HCT116 (cell line): ENCODE data around the gene NDUFS3. TPM values are rescaled to one million over a fixed set of nuclear protein-coding genes. Genes with fewer than 3 reads are reported as not detected.
A peak's percentile ranks its signal among the peaks of the same experiment; 100 is the strongest.

Experiments used
- ATAC-seq: fragments of 200-7000 bp; cut with Tn5 transposase; 2 replicates; pipeline ENCODE4 v1.9.1; 2020; ENCODE audit warnings: mild to moderate bottlenecking, moderate library complexity
- BruUV-seq: library from RNA; stranded (reverse); fragments of 400-500 nt; replicated peaks from 2 replicates; lab custom pipeline; 2021; lab: Mats Ljungman, UMichigan
- CTCF ChIA-PET: fragments of 300-600 bp; sonication (Branson Sonifier 250); formaldehyde crosslinking; loops from one replicate; lab custom pipeline; 2021; ENCODE audit warnings: antibody characterized with exemption; lab: Charles Lee
- POLR2A ChIA-PET: fragments of 300-600, 350-600 bp; sonication (Branson Sonifier 250); formaldehyde crosslinking; loops from one replicate; lab custom pipeline; 2021; ENCODE audit warnings: antibody characterized with exemption; lab: Charles Lee
- RAD21 ChIA-PET, 2 experiments: fragments of 300-600 bp; sonication (Branson Sonifier 250); formaldehyde crosslinking; loops; one replicate each; lab custom pipeline; 2023; ENCODE audit warnings: low total read pairs in 2 of 2; ENCODE audit not compliant: uncharacterized antibody in 2 of 2, unreplicated experiment in 2 of 2, low non-redundant PET in 1 of 2; lab: Charles Lee
- DNase-seq: peaks from one replicate; pipeline ENCODE4 v3.0.0-alpha.2; 2010; ENCODE audit warnings: low read depth, low spot score
- H2AFZ ChIP-seq: fragments of 200-600 bp; shearing (Covaris generic), sonication (generic); 2 replicates; pipeline ENCODE4 v1.6.1; 2017; ENCODE audit warnings: low read depth, mixed run types, mixed read lengths, antibody characterized with exemption, low read length; ENCODE audit not compliant: poor library complexity, severe bottlenecking
- H3K27ac ChIP-seq: 2 replicates; pipeline ENCODE4 v1.5.1; 2012; ENCODE audit warnings: low read depth, low read length
- H3K27me3 ChIP-seq: fragments of 200-600 bp; sonication (generic); 2 replicates; pipeline ENCODE4 v1.6.1; 2016; ENCODE audit warnings: mixed run types, low read length, mixed read lengths; ENCODE audit not compliant: insufficient read depth
- H3K36me3 ChIP-seq, 2 experiments: fragments of 200-500 bp in 1 of 2; fragments of 200-600 bp in 1 of 2; sonication (Bioruptor generic) in 1 of 2; sonication (generic) in 1 of 2; 2 replicates each; pipeline versions ENCODE4 v1.5.1 to v1.6.1; 2014 to 2016; ENCODE audit warnings: low read length in 2 of 2, inconsistent platforms in 1 of 2, mixed read lengths in 1 of 2, mixed run types in 1 of 2; ENCODE audit not compliant: insufficient read depth in 2 of 2, control insufficient read depth in 1 of 2
- H3K4me1 ChIP-seq, 2 experiments: fragments of 200-600 bp in 1 of 2; sonication (generic) in 1 of 2; 2 replicates each; pipeline versions ENCODE4 v1.5.1 to v1.6.1; 2012 to 2017; ENCODE audit warnings: low read length in 2 of 2, inconsistent platforms in 1 of 2, mild to moderate bottlenecking in 1 of 2, mixed read lengths in 1 of 2, mixed run types in 1 of 2, moderate library complexity in 1 of 2; ENCODE audit not compliant: insufficient read depth in 2 of 2, control insufficient read depth in 1 of 2
- H3K4me2 ChIP-seq: fragments of 200-600 bp; sonication (generic); 2 replicates; pipeline ENCODE4 v1.6.1; 2017; ENCODE audit warnings: mixed run types, low read length, mixed read lengths
- H3K4me3 ChIP-seq, 2 experiments: fragments of 200-600 bp in 1 of 2; sonication (generic) in 1 of 2; replicated peaks in 1 of 2; 2 replicates each; pipeline ENCODE4 v1.5.1; 2011 to 2016; ENCODE audit warnings: low read length in 2 of 2, control low read depth in 1 of 2, low read depth in 1 of 2, mild to moderate bottlenecking in 1 of 2, mixed read lengths in 1 of 2, mixed run types in 1 of 2
- H3K79me2 ChIP-seq: fragments of 200-600 bp; sonication (generic); 2 replicates; pipeline ENCODE4 v1.6.1; 2017; ENCODE audit warnings: mild to moderate bottlenecking, mixed run types, low read length, moderate library complexity, mixed read lengths; ENCODE audit not compliant: insufficient read depth
- H3K9ac ChIP-seq: fragments of 200-600 bp; sonication (generic); 2 replicates; pipeline ENCODE4 v1.6.1; 2016; ENCODE audit warnings: low read length, mixed read lengths
- H3K9me2 ChIP-seq: fragments of 200-600 bp; sonication (generic), shearing (Covaris generic); 2 replicates; pipeline ENCODE4 v1.6.1; 2017; ENCODE audit warnings: mixed run types, mild to moderate bottlenecking, moderate library complexity; ENCODE audit not compliant: insufficient read depth
- H3K9me3 ChIP-seq, 2 experiments: fragments of 200-500 bp in 1 of 2; fragments of 200-600 bp in 1 of 2; sonication (Bioruptor generic) in 1 of 2; sonication (generic) in 1 of 2; 2 replicates each; pipeline ENCODE4 v1.6.1; 2014 to 2017; ENCODE audit warnings: low read length in 2 of 2, mixed read lengths in 2 of 2, inconsistent platforms in 1 of 2, low read depth in 1 of 2, mild to moderate bottlenecking in 1 of 2, mixed run types in 1 of 2, moderate library complexity in 1 of 2; ENCODE audit not compliant: control insufficient read depth in 1 of 2, insufficient read depth in 1 of 2
- H4K20me1 ChIP-seq: fragments of 200-600 bp; sonication (generic), shearing (Covaris generic); 2 replicates; pipeline ENCODE4 v1.6.1; 2017; ENCODE audit warnings: mixed run types, mild to moderate bottlenecking, moderate library complexity; ENCODE audit not compliant: insufficient read depth
- ATF3 ChIP-seq: IDR thresholded peaks from 2 replicates; pipeline ENCODE4 v1.6.1; 2012
- CBX3 ChIP-seq: IDR thresholded peaks from 2 replicates; pipeline ENCODE4 v1.6.1; 2012; ENCODE audit warnings: low read depth
- CEBPB ChIP-seq: IDR thresholded peaks from 2 replicates; pipeline ENCODE4 v1.6.1; 2012; ENCODE audit warnings: low read depth
- EGR1 ChIP-seq: IDR thresholded peaks from 2 replicates; pipeline ENCODE4 v1.6.1; 2012; ENCODE audit warnings: low read depth
- ELF1 ChIP-seq: IDR thresholded peaks from 2 replicates; pipeline ENCODE4 v1.6.1; 2012; ENCODE audit warnings: low read depth, borderline replicate concordance
- EZH2 ChIP-seq: fragments of 200-600 bp; sonication (generic); IDR thresholded peaks from 2 replicates; pipeline ENCODE4 v1.6.1; 2017; ENCODE audit warnings: antibody characterized with exemption, mixed run types
- FOSL1 ChIP-seq: IDR thresholded peaks from 2 replicates; pipeline ENCODE4 v1.6.1; 2012; ENCODE audit warnings: low read depth
- JUND ChIP-seq: IDR thresholded peaks from 2 replicates; pipeline ENCODE4 v1.6.1; 2012
- MAX ChIP-seq: IDR thresholded peaks from 2 replicates; pipeline ENCODE4 v1.6.1; 2012
- POLR2A ChIP-seq: IDR thresholded peaks from 2 replicates; pipeline ENCODE4 v1.7.0; 2011; ENCODE audit warnings: borderline replicate concordance; ENCODE audit not compliant: insufficient read depth, insufficient read length; ENCODE audit errors: extremely low read depth
- POLR2AphosphoS5 ChIP-seq: IDR thresholded peaks from 2 replicates; pipeline ENCODE4 v1.6.1; 2011; ENCODE audit warnings: mild to moderate bottlenecking, low read depth, low read length, moderate library complexity
- RAD21 ChIP-seq: IDR thresholded peaks from 2 replicates; pipeline ENCODE4 v1.6.1; 2012; ENCODE audit warnings: low read depth, mild to moderate bottlenecking
- REST ChIP-seq: IDR thresholded peaks from 2 replicates; pipeline ENCODE4 v1.6.1; 2012; ENCODE audit warnings: low read depth
- SP1 ChIP-seq: IDR thresholded peaks from 2 replicates; pipeline ENCODE4 v1.6.1; 2012; ENCODE audit warnings: low read depth
- TCF7L2 ChIP-seq: IDR thresholded peaks from 2 replicates; pipeline ENCODE4 v1.7.0; 2011; ENCODE audit warnings: borderline replicate concordance, inconsistent platforms; ENCODE audit not compliant: insufficient read depth, insufficient read length; ENCODE audit errors: extremely low read depth
- YY1 ChIP-seq: IDR thresholded peaks from 2 replicates; pipeline ENCODE4 v1.6.1; 2011; ENCODE audit warnings: low read length, low read depth, moderate library complexity, mild to moderate bottlenecking; ENCODE audit not compliant: insufficient replicate concordance; ENCODE audit errors: extremely low read depth
- ZBTB33 ChIP-seq: IDR thresholded peaks from 2 replicates; pipeline ENCODE4 v1.6.1; 2011; ENCODE audit warnings: mild to moderate bottlenecking, low read length, moderate library complexity; ENCODE audit not compliant: insufficient replicate concordance; ENCODE audit errors: extremely low read depth
- ZFX ChIP-seq: fragments of 450-650 bp; IDR thresholded peaks from 2 replicates; pipeline ENCODE4 v1.6.1; 2017
- intact Hi-C: fragments of 100-400 bp; cut with micrococcal nuclease; formaldehyde crosslinking; loops from 2 replicates; pipeline ENCODE4 v1.10.0; 2022
- total RNA-seq: library from RNA; stranded (reverse); gene quantifications from one replicate; pipeline ENCODE4 v1.2.1, GENCODE V29; 2021; ENCODE audit not compliant: unreplicated experiment

Gene NDUFS3
- total RNA-seq, 1 experiment from 2014 or later: 134 TPM

GRCh38 chr11:47531666-47532065, 47.2 kb upstream of the NDUFS3 start (continued):
- TF ChIP-seq TCF7L2 (no peak), ATF3 (no peak), EZH2 (no peak), EGR1 (no peak), JUND (no peak)

GRCh38 chr11:47532597-47533213, 46.2 kb upstream of the NDUFS3 start:
- Histone ChIP-seq H3K36me3 (no peaks in the 10 kb centered on the region; a peak in 1 of 4 replicates), H3K4me2 (no peak overlapping the region), H3K79me2 (peaks cover 100% of the 10 kb centered on the region), H3K9ac (no peak overlapping the region), H3K9me2 (no peaks in the 10 kb centered on the region), H3K27me3 (no peaks in the 10 kb centered on the region), H4K20me1 (peaks cover 19% of the 10 kb centered on the region; the same call in 1 of the 2 replicates), H3K27ac (no peak overlapping the region), H3K9me3 (no peaks in the 10 kb centered on the region), H3K4me3 (no peak overlapping the region), H2AFZ (no peak overlapping the region), H3K4me1 (peaks cover 0 to 3% of the 10 kb centered on the region in 2 experiments; a peak in 1 of 4 replicates)
- no peak for DNase-seq
- BruUV-seq: TSS peak; percentile 9
- CTCF ChIA-PET: interaction anchor here (0.7 kb wide), 1 partner anchor 21 kb away, joined by 3 read pairs; no protein-coding TSS in a partner anchor
- POLR2A ChIA-PET: no interaction called here
- ATAC-seq: no peak
- RAD21 ChIA-PET: no interaction called here
- TF ChIP-seq ZFX (no peak), SP1 (no peak), POLR2A (no peak), FOSL1 (no peak), MAX (no peak), ELF1 (no peak), RAD21 (no peak), EZH2 (no peak), CEBPB (no peak), REST (no peak), YY1 (no peak), ZBTB33 (no peak), POLR2AphosphoS5 (no peak), CBX3 (no peak), EGR1 (no peak)
- intact Hi-C loops: no loop called here
